Measurements from ENCODE around the gene SNRPA1. TPM values are rescaled to one million over a fixed set of nuclear protein-coding genes. Genes with fewer than 3 reads are reported as not detected.
"Not testable (repeated sequence)": the region's sequence is repeated elsewhere in the genome, so short reads cannot be mapped to it uniquely, and the experiment has no call there.

Gene SNRPA1
- polyA plus RNA-seq, 3 donors, result 29.4 to 49.5 (median 36.8) TPM

DNA sequence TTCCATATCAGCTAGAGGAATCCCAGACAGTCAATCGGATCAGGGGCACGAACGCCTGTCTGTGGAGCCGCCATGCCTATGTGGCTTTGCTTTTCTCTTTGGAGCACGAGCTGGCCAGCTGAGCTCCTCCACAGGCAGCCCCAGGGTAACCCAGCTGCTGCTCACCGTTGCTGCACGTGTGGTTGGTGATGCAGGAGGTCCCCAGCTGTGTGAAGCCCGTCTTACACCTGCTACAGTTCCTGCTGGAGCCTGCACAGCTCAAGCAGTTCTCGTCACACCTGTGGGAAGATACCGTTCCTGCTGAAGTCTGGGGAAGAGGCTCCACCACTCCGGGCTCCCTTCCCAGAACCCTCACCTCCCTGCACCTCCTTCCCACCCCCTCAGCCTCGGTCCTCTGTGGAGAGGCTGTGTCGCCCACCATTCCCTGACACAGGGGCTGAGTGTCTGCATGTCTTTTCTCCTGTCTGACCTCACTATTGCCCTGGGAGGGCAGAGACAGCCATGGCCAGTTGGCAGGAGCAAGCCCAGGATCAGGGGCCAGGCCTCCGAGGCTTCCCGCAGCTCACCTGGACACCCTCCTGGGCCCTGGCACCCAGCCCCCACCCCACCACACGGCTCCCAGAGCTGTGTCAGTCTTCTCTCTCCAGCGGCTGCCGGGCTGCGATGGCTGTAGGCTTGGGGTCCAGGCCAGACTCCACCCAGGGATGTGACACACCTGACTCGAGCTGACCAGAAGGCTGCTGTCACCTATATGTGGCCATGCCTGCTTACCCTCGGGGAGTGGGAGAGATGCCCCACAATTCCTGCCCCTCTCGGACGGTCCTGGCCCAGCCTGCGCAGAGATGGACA, 12.2 kb upstream of the SNRPA1 start:
- 62 to 77% (median 76%) methylated on average over 24 of the region's 24 CpGs for WGBS, 3 donors
- no peak overlapping the region for H3K27ac ChIP-seq (ENCODE audit: low read depth, low read length)

DNA sequence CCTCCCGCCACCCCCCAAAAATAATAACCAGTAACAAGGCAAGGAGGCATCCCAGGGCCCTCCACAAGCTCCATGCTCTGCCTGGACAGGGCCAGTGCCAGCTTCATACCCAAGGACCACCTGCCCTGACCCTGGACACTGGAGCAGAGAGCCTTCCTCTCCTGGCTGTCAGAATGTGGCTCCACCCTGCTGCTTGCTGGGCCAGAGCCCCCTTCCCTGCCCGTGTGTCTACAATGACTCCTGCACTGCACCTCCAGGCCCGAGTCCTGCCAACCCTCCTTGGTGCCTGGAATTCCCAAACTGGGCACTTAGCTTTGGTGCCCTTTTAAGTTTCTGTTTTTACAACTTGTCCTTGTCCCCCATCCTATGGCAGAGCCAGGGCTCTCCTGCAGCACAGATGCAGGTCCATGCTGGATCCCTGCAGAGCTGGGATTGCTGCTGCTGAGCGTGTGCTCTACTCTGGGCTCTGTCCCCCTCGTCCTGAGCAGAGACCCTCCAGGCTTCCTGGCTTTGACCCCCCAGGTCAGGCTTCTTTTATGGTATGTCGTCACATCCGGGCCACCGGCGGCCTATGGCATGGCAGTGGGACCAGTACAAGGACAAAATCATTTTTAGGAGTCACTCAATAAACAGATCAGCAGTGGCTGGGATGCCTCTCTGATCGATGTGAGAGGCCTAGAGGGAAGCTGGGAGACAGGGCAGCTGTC, 11.4 kb upstream of the SNRPA1 start:
- 78 to 83% (median 78%) methylated on average over 10 of the region's 10 CpGs for WGBS, 3 donors
- no peak overlapping the region for H3K27ac ChIP-seq (ENCODE audit: low read depth, low read length)

DNA sequence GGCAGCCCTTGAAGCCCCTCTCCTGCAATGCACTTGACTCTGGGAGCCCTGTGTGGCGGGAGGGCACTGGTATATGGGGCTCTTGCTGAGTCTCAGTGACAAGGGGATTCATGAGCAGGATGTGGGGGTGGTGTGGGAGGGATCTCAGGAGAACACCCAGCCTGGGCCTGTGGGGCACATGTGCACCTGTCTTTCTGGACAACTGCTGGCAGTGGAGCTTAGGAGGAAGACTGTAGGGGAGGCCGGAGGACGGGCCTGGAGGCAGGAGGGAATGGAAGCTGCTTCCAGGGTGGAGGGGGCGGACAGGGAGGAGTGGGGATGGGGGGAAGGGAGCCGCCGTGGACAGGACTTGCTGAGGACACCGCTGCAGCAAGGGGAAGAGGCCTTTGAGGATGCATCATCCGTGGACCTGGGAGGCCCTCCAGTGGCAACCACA, 10.8 kb upstream of the SNRPA1 start:
- H3K27ac ChIP-seq (ENCODE audit: low read depth, low read length), result no peak overlapping the region
- 76 to 91% (median 82%) methylated on average over 6 to 8 of the region's 8 CpGs for WGBS, 3 donors

DNA sequence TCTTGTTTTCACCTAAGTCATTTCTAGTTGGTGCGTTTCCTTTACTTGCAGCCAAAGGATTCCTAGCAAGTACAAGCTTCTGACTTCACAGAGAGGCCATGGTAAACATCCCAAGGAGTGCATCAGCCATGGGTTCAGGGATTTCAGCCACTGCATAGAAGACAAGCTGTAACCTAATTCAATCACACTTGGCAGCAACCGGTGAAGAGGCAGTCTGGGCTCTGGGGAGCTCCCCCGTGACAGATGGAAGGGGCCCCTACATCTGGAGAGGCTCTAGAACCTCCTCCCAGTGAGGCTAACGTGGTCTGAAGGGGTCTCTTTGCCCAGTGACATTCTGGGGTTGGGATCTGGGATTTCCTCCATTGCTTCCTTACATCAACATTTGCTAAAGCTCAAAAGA, 8.4 kb upstream of the SNRPA1 start:
- 67 to 81% (median 72%) methylated on average over 4 of the region's 4 CpGs for WGBS, 3 donors
- H3K27ac ChIP-seq (ENCODE audit: low read depth, low read length), result no peak overlapping the region

DNA sequence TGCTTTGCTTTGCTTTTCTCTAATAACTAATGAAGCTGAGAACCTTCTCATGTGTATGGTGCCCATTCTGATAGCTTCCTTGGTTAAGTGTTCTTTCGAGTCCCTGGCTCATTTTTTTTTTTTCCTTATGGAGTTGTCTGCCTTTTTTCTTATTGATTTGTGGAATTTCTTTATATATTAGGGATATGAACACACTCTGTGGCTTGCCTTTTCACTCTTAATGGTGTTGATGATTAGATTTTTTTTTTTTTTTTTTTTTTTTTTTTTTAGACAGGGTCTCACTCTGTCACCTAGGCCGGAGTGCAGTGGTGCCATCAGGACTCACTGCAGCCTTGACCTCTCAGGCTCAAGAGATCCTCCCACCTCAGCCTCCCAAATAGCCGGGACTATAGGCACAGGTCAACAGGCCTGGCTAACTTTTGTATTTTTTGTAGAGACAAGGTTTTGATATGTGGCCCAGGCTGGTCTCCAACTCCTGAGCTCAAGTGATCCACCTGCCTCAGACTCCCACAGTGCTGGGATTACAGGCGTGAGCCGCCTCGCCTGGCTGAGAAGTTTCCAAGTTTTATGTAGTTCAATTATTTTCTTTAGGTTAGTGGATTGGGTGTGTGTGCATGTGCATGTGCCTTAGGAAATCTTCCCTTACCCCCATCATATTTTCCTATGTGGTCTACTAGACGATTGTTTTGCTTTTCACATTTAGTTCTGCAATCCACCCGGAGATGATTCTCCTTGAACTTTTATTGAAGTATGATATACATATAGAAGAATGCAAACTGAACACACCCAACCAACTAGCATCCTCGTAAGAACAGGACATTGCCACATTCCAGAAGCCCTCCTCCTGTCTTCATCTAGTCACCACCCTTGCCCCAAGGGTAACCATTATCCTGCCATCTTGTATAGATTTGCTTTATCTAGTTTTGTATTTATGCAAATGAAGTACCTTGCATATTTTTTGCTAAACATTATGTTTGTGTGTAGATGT, 1.7 kb upstream of the SNRPA1 start:
- 83 to 86% (median 83%) methylated on average over 9 of the region's 9 CpGs for WGBS, 3 donors
- no peak overlapping the region for H3K27ac ChIP-seq (ENCODE audit: low read depth, low read length)

DNA sequence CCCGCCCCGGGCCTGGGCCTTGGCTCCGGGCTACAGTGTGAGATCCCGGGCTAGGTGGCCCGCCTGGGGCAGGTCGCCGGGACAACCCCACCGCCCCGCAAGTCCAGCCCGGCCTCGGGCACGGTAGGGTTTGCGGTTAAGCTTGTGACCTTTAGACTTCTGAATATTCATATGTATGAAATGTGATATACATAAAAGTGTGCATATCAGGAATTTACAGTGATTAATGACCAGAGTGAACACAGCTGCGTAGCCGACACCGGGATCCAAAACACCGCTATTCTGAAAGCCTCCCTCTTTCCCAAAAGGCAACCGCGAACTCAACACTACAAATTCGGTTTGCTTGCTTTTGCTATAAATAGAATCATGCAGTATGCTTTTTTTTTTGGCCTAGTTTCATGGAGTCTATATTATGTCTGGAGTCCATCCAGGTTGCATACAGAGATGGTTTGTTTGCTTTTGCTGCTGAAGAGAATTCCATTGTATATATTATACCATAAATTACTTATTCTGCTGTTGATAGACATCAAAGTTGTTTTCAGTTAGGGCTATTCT, 636 bp upstream of the SNRPA1 start:
- WGBS, 3 donors, result 1 to 3% (median 1%) methylated on average over 20 of the region's 20 CpGs
- H3K27ac ChIP-seq (ENCODE audit: low read depth, low read length), result no peak overlapping the region

DNA sequence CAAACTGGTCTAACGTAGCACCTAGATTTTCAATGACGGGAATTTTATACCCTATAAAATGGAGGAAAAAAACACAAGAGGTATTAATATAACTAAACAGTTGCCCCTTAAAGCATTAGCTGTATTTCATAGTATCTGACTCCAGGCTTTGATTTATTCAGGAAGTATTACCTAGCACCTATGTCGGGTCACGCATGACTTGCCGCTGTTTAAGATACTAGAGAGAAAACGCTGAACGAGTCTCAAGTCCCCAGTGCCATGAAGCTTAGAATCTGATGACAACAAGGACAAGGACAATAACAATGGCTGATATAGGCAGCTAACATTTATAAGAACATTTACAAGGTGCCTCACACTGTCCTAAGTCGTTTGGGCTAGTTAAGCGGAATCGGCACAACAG, 1.9 kb downstream of the SNRPA1 start:
- 41 to 76% (median 69%) methylated on average over 10 of the region's 10 CpGs for WGBS, 3 donors
- H3K27ac ChIP-seq (ENCODE audit: low read depth, low read length), result no peak overlapping the region

DNA sequence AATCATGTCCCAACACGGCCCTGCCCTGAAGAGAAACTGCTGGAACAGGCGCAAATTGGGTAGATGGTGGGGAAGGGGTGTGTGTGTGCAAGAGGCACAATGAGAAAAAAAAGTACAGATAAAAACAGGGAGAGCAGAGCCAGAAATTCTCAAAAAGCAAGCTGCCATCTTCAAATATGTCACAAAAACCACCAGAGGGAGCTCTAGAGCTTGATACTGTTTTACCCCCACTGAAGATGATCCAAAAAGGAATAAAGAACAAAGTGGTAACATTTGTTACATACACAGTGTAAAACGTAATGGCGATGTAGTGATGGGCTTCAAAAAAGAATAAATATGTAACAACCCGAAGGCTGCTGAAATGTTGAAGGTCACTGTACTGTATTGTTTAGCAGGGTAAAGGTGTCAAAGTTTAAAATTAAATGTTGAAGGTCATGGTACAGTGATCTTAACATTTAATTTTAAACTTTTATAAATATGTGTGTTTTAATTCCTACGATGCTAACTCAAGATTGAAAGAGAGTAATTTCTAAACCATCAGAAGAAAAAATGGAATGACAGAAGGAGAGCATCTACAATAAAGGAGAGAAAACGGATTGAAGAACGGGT, 6.0 kb downstream of the SNRPA1 start:
- 51 to 82% (median 77%) methylated on average over 8 of the region's 8 CpGs for WGBS, 3 donors
- no peak overlapping the region for H3K27ac ChIP-seq (ENCODE audit: low read depth, low read length)

DNA sequence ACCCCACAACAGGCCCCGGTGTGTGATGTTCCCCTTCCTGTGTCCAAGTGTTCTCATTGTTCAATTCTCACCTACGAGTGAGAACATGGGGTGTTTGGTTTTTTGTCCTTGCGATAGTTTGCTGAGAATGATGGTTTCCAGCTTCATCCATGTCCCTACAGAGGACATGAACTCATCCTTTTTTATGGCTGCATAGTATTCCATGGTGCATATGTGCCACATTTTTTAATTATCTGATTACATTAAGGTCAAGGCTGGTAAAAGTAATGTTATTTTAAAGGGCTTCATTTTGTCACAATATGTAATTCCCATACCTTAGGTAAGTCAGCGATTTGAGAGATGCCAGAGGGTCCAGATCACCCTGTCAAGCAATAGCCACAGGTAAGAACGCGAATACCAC, 7.7 kb downstream of the SNRPA1 start:
- WGBS, 3 donors, result 95 to 98% (median 97%) methylated on average over 6 of the region's 6 CpGs
- H3K27ac ChIP-seq (ENCODE audit: low read depth, low read length), result not testable (repeated sequence)

DNA sequence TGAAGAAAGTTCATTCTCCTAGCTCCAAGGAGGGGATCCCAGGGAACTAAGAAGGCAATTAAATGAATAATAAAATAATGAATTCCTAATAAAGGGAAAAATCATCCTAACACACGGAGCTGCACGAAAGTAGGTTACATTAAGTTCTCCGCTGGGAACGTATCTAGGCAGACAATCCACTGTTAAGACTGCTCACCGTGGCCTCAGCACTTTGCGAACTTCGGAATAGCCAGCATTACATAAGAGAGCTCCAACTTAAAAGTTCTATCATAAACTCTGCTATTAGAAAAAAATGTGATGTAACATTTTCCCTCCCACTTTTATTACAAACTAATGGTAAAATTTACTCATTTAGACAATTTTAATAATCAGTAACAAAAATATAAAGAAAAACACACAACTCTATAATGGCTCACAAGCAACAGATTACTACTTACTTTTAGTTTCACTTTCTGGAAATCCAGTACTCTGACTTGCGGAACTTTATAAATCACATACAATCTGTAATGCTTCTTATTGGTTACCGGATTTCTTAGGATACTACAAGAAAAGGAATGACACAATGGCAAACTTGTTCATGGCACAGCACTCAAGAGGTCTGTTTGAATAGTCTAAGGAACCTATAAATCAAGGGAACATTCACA, 8.5 kb downstream of the SNRPA1 start:
- H3K27ac ChIP-seq (ENCODE audit: low read depth, low read length), result no peak overlapping the region
- WGBS, 3 donors, result 84 to 91% (median 90%) methylated on average over 9 of the region's 9 CpGs

DNA sequence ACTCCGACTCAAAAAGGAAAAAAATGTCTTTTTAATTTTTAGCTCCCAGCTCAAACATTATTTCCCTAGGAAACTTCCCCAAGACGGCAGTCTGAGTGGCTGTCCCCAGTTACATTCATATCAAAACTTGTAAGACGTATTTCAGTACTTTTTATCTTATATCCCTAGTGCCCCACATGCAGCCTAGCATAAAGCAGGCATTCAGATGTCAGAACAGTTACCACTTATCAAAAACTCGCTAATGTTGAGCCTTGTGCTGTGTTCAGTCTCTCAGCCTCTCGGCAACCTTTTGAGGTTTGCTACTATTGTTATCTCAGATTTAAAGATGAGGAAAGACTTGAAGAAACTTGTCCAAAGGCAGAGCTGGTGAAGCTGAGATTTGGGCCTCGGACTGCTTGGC, 11.1 kb downstream of the SNRPA1 start:
- no peak overlapping the region for H3K27ac ChIP-seq (ENCODE audit: low read depth, low read length)
- WGBS, 3 donors, result 87 to 95% (median 93%) methylated on average over 6 of the region's 6 CpGs

DNA sequence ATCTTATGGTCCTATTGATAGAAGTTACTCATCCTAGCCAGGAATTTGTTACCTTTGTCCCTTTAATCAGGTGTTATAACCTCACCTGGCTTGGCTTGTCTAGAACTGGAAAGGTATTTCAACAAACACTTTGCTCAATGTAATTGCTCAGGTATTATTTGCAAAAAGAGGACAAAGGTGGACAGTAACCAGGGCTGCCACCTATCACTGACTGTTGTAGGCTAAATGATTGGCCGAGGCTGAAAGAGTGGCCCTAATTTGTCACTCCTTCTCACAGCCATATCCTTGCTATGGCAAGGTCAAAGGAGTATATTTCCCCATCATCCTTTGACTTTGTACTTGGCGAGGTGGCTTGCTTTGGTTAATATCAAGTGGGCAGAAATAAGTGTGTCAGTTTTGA, 15.0 kb downstream of the SNRPA1 start:
- no peak overlapping the region for H3K27ac ChIP-seq (ENCODE audit: low read depth, low read length)
- 85 to 95% (median 85%) methylated on average over 2 of the region's 2 CpGs for WGBS, 3 donors

DNA sequence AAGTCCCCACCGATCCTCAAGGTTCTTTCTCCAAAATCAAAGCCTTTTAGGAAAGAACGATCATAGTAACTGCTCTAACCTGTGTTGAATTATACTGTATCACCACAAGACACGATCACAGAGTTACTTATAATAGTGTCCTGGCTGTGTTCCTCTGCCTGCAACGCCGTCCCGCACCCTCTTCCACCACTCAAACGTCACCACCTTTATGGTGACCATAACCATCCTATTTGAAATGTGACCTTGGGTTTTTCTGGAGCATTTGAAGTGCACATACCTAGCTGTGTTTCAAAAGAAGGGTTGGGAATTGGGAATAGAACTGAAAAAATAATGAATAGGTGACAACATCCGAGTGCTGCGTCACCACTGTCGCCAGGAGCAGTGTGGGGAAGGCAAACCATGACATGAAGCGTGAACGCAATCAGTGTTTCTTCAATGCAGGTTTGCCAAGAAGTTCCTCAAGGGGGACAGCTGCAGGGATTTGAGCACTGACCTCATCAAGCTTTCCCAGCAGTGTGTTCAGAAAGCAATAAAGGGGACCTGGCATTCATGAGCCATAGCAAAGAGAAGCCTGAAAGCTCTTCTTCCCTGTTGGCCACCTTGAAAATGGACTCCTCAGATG, 17.0 kb downstream of the SNRPA1 start:
- WGBS, 3 donors, result 79 to 85% (median 81%) methylated on average over 12 of the region's 12 CpGs
- H3K27ac ChIP-seq (ENCODE audit: low read depth, low read length), result no peak overlapping the region

DNA sequence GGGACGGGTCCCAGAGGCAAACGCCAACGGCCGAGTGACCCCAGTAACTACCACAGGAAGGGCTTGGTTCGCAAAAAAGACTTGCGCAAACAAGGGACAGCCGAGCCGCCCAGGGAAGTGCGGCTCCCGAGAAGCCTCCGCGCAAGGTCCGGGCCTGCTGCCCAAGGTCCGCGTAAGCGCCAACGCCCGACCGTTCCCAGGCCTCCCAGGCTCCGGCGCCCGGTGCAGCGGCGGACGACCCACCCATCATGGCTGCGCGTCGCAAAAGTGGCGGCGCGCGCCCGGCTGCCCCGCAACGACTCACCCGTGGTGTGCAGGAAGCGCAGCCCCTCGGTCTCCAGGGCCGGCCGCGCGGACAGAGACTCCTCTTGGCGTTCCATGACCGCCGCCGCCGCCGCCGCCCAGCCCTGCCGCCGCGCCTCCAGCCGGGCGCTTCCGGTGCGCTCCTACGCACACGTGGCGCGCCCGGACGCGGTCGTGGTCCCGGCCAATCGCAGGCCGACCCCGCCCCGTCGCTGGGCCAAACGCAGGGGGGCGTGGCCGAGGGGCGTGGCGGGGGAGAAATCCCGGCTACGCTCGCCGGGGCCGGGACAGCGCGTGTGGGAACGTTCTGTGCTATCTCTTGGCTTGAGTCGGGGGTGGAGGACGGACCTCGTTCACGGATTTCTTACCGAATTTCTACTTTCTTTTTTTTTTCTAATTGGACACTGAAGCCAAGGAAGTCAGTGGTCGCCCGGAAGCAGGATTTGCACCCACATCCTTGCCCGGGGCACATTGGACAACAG, 17.8 kb downstream of the SNRPA1 start, which contains the start of gene SELENOS:
SELENOS (minus strand) TSS at position 448 of the 785 bp plus-strand sequence; CDS start at position 380, 68 bp downstream.
- H3K27ac ChIP-seq (ENCODE audit: low read depth, low read length), result no peak within 1 kb of the TSS
- 0% methylated on average over 78 to 91 of the region's 91 CpGs for WGBS, 3 donors

DNA sequence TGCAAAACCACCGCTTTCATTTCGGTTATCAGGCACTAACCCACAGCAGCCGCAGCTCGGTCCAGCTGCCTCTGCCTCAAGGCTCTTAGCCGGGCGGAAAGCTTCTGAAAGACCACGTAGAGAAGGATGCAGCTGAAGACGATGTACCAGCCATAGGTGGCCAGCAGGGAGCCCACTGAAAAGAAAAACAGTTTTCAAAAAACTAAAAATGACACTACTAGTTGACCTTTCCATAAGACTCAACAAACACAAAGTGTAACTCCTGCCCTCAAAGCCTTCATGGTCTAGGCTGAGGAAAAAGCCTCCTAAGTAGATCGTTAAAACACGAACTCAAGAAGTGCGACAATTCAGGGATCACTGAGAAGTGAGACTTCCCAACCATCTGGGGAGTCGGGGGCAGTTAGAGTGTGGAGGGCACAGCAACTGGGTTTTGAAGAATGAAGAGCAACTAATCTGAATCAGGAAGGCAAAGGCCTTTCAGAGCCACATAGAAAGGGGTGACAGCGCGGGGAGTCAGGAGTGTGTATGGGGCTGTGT, 18.5 kb downstream of the SNRPA1 start:
- whole genome bisulfite sequencing, 3 donors, result 7 to 12% (median 9%) methylated on average over 14 of the region's 14 CpGs
- no peak overlapping the region for H3K27ac ChIP-seq (ENCODE audit: low read depth, low read length)

DNA sequence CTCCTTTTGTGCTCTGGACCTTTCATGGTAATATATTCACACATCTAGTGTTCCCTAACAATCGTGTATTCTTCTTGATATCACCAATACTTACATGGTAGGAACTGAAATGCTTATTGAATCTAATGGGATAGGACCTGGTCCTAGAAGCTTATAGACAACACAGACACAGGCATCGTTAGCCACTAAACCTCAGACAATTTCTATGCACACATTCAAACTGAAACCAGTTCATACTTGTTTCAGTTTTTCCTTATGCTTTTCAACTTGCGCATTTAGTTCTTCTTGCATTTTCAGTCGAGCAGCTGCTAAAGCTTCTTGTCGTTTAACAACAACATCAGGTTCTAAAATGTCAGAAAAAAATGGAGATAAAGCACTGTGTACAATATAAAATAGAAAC, 20.0 kb downstream of the SNRPA1 start:
- no peak overlapping the region for H3K27ac ChIP-seq (ENCODE audit: low read depth, low read length)
- 84 to 91% (median 89%) methylated on average over 5 of the region's 5 CpGs for WGBS, 3 donors
